IPS-18a (cell line): ENCODE data around the gene CNOT10.
A peak's percentile ranks its signal among the peaks of the same experiment; 100 is the strongest.

Experiments
- H3K27ac ChIP-seq: one replicate; pipeline ENCODE4 v1.5.1; 2013; ENCODE audit warnings: low read length
- H3K27me3 ChIP-seq: one replicate; pipeline ENCODE4 v1.6.1; 2013; ENCODE audit warnings: mild to moderate bottlenecking, low read length; ENCODE audit not compliant: control insufficient read depth, insufficient read depth
- H3K36me3 ChIP-seq: one replicate; pipeline ENCODE4 v1.6.1; 2013; ENCODE audit warnings: low read depth, low read length; ENCODE audit not compliant: control insufficient read depth
- H3K4me1 ChIP-seq: one replicate; pipeline ENCODE4 v1.6.1; 2013; ENCODE audit warnings: low read depth, low read length; ENCODE audit not compliant: control insufficient read depth
- H3K4me3 ChIP-seq: one replicate; pipeline ENCODE4 v1.5.1; 2013; ENCODE audit warnings: low read length
- H3K9ac ChIP-seq: one replicate; pipeline ENCODE4 v1.6.1; 2013; ENCODE audit warnings: mild to moderate bottlenecking, low read length, moderate library complexity
- H3K9me3 ChIP-seq: one replicate; pipeline ENCODE4 v1.6.1; 2013; ENCODE audit warnings: low read depth, low read length; ENCODE audit not compliant: control insufficient read depth

CNOT10 gene

DNA sequence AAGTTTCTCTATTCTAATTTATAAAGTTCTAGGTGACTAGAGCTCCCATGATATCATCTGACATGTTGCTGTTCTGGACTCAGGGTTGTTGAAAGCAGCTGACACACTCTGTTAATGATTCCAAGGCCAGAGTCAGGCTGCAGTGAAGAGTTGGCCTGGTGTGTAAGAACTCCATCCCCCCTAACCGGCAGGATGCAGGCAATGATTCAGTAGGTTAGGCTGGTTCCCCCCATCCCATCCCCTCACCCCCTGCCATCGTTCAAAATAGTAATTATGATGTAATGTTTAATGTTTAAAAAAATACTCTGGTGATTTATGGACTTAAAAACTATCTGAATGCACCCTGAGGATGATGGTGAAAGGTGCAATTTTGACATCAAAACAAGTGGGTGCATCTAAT is 128.2 kb downstream of the CNOT10 start:
- Histone ChIP-seq H3K27me3 (no peaks in the 10 kb centered on the region), H3K4me3 (peak overlapping the region; percentile 5), H3K27ac (no peak overlapping the region), H3K36me3 (no peaks in the 10 kb centered on the region), H3K9ac (no peak overlapping the region), H3K9me3 (no peaks in the 10 kb centered on the region), H3K4me1 (peaks cover 34% of the 10 kb centered on the region)

DNA sequence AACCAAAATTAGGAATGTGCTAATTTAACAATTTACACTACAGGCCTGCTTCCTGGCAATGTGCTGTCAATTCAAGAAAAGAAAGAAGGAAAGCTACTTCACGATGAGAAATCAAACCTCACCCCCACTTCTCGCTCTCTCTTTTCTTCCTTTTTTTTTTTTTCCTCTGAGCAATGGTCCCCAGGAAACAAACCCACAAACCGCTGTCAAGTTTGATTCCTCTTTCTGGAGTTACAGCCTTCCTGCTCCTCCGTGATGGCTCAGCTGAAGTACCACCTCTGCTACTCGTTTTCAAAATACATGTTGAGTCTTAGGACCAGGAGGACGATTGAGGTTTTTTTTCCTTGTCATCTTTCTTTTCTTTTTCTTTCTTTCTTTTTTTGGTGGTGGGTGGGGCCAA is 129.4 kb downstream of the CNOT10 start:
- Histone ChIP-seq H3K9ac (peak overlapping the region; percentile 27), H3K4me3 (peak overlapping the region; percentile 98), H3K9me3 (no peaks in the 10 kb centered on the region), H3K27me3 (no peaks in the 10 kb centered on the region), H3K27ac (no peak overlapping the region), H3K36me3 (peaks cover 9% of the 10 kb centered on the region), H3K4me1 (peaks cover 34% of the 10 kb centered on the region)

DNA sequence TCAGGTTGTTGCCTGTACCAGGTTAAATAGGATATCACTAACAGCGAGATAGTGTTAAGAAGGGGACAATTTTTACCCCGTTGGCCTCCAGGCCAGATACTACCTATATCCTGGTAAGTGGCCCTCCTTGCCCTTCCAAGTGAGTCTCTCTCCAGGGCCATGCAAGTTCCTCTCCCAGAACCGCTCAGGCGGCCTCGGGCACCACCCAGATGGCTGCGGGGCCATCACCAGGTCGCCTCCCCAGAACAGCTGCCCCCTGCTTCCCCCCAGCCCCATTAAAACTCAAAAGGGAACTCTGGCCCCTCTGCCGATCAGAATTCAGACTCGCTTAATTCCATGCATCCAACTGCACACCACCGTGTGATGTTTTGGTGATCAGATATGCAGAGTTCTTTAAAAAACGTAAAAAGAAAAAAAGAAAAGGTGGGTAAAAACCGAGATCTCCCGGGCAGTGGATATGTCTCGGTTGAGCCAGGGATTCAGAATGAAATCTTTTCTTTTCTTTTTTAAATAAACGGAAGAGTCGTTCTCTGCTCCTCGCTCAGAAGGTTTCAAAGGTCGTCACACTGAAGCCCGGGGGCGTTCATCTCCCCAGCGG is 131.0 kb downstream of the CNOT10 start:
- Histone ChIP-seq H3K4me1 (peaks cover 34% of the 10 kb centered on the region), H3K36me3 (peaks cover 25% of the 10 kb centered on the region), H3K27ac (peak overlapping the region; percentile 88), H3K9ac (peak overlapping the region; percentile 95), H3K4me3 (peak overlapping the region; percentile 98), H3K27me3 (no peaks in the 10 kb centered on the region), H3K9me3 (no peaks in the 10 kb centered on the region)

DNA sequence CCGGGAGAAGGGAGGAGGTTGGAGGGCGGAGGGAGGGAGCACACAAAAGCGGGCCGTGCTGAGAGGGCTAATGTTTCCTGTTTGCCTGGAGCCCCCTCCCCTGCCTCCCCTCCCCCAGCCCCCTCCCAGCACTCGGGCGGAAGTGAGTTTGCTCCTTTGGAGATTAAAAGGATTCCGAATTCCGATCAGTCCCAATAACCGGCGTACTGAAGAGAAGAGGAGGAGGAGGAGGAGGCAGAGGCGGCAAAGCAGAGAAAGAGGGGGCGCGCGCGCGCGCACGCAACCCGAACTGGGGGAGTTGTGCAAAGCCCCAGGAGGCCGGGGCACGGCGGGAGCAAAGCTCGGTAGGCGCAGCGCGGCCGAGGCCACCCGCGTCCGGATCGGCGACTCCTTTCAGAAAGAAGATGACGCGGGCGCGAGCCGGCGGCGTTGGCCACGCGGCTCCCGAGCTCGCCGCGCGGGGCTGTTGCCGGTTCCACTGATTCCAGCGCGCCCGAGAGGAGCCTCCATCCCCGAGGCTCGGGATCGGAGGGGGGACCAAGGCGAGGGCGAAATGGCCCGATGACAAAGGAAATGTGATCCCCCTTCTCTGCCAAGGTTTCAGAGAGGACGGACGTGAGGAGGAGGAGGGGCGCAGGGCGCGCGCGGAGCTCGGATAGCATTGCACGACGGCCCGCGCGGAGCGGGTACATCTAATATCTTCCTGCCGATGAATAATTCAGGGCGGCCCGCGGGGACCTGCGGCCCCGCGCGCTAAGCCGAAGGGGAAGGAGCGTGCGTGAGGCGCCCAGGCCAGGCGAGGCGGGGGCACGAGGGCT is 131.7 kb downstream of the CNOT10 start:
- H3K9ac ChIP-seq, result peak overlapping the region; percentile 95
- H3K4me3 ChIP-seq, result peak overlapping the region; percentile 98
- peaks cover 34% of the 10 kb centered on the region for H3K4me1 ChIP-seq
- H3K9me3 ChIP-seq, result no peaks in the 10 kb centered on the region
- H3K27ac ChIP-seq, result peak overlapping the region; percentile 86
- no peaks in the 10 kb centered on the region for H3K27me3 ChIP-seq
- peaks cover 30% of the 10 kb centered on the region for H3K36me3 ChIP-seq

DNA sequence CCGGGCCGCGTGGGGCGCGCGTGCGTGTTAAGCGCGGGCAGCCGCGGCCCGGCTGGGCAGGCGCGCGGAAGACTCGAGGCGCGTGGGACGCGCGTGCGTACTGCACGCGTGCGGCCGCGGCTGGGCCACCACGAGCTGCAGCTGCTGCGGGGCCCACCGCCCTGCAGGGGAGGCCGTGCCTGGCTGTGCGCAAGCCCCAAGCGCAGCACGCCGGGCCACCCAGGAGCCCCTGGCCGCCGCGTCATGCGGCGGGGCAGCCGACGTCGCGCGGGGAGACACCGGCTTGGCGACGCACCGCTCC is 132.2 kb downstream of the CNOT10 start:
- Histone ChIP-seq H3K36me3 (peaks cover 31% of the 10 kb centered on the region), H3K27ac (peak overlapping the region; percentile 86), H3K4me3 (peak overlapping the region; percentile 98), H3K4me1 (peaks cover 34% of the 10 kb centered on the region), H3K9me3 (no peaks in the 10 kb centered on the region), H3K9ac (peak overlapping the region; percentile 95), H3K27me3 (no peaks in the 10 kb centered on the region)

DNA sequence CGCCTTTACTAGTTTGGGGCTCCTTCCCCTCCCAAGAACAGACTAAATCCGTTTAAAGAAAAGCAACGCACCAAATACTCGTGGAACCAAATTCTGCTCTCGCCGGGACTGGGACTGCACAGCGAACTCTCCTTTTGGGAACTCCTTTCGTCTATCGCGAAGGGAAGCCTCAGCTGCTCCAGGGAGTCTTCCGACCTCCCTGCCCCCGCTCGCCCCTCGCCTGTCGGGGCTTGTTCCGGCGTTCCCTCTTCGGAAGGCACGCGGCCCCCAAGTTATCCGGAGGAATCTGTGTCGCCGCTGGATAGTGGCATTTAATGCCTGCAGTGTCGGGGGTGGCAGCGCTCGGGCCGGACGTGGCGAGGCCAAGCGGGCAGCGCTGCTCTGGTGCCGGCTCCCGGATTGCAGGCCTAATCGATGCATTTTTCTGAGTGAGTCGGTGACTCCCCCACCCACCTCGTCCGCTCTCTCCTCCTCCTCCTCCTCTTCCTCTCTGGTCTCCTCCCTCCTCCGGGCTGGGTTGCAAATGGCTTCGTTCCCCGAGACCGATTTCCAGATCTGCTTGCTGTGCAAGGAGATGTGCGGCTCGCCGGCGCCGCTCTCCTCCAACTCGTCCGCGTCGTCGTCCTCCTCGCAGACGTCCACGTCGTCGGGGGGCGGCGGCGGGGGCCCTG is 132.7 kb downstream of the CNOT10 start, which contains the start of gene TRIM71:
Gene TRIM71 (plus strand): TSS at position 440 of the 671 bp plus-strand sequence. CDS start 84 bp downstream, at position 524.
- Histone ChIP-seq H3K4me3 (peak within 1 kb of the TSS; percentile 98), H3K27ac (peak within 1 kb of the TSS; percentile 86), H3K9ac (peak within 1 kb of the TSS; percentile 95), H3K36me3 (peaks cover 35% of the 10 kb centered on the region), H3K4me1 (peaks cover 38% of the 10 kb centered on the region), H3K27me3 (no peaks in the 10 kb centered on the region), H3K9me3 (no peaks in the 10 kb centered on the region)

DNA sequence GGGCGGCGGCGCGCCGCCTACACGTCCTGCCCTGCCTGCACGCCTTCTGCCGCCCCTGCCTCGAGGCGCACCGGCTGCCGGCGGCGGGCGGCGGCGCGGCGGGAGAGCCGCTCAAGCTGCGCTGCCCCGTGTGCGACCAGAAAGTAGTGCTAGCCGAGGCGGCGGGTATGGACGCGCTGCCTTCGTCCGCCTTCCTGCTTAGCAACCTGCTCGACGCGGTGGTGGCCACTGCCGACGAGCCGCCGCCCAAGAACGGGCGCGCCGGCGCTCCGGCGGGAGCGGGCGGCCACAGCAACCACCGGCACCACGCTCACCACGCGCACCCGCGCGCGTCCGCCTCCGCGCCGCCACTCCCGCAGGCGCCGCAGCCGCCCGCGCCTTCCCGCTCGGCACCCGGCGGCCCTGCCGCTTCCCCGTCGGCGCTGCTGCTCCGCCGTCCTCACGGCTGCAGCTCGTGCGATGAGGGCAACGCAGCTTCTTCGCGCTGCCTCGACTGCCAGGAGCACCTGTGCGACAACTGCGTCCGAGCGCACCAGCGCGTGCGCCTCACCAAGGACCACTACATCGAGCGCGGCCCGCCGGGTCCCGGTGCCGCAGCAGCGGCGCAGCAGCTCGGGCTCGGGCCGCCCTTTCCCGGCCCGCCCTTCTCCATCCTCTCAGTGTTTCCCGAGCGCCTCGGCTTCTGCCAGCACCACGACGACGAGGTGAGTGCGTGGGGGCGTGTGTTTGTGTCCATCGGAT is 133.4 kb downstream of the CNOT10 start:
- H3K36me3 ChIP-seq, result peaks cover 41% of the 10 kb centered on the region
- peak overlapping the region; percentile 98 for H3K4me3 ChIP-seq
- H3K27me3 ChIP-seq, result no peaks in the 10 kb centered on the region
- H3K4me1 ChIP-seq, result peaks cover 37% of the 10 kb centered on the region
- peak overlapping the region; percentile 95 for H3K9ac ChIP-seq
- peak overlapping the region; percentile 12 for H3K27ac ChIP-seq
- no peaks in the 10 kb centered on the region for H3K9me3 ChIP-seq

DNA sequence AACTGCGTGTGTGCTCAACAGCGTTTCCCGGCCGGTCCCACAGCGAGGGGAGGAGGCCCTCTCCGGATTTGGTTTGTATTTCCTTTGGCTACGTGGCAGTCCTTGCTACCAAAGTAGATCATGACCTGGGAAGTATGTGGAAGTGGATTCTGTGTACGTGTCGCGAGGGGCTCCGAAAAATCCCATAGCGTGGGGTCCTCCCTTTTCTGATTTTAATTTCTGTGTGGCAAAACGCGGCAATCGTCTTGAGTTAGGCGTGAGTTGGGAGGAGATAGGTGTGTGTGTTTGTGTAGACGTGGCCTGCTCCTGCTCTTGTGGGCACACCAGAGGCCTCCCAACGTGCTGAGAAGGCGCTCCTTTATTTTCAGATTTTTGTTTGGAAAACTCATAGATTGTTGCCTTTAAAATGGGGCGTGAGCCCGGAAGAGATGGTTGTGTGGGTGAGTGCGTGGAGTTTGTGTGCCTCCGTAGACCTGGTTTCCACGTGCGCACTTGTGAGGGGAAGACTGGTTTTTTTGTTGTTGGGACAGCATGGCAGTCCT is 134.1 kb downstream of the CNOT10 start:
- Histone ChIP-seq H3K36me3 (peaks cover 41% of the 10 kb centered on the region), H3K27ac (peak overlapping the region; percentile 12), H3K27me3 (no peaks in the 10 kb centered on the region)

DNA sequence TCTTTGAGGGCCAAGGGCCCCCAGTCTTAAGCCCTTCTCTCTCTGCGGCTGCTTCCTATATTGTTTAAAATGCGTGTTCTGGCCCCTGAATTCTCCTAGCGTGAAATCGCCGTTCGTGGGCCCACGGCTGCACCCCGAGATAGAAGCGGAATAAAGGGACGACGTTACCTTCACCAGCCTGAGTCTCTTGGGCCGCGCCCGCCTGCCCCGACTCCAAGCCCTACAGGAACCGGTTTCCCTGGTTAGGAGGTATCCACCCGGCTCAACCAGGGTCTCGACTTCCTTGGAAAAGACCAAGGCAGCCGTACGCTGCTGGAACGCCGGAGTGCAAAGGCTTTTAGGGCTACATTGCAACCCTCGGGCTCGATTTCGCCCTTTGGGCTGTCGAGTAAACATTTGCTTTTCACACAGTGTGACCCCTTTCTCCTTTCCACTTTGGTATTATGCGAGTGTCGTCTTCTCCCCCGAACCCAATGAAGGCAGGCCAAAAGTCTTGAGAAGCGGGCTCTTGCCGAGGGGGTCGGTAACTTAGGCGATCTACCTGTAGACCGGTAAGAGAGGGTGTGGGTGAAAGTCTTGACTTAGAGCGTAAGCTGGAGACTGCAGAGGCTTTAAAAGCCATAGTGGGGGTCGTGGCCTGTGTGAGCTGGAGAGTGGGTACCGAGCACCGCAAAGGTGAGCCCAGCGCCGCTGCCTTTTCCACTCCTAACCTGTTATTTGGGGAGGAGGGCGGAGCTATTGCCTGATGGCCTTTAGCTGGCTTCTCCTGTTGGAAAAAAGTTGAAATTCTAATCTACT is 134.8 kb downstream of the CNOT10 start:
- Histone ChIP-seq H3K27ac (peak overlapping the region; percentile 12), H3K4me1 (peaks cover 32% of the 10 kb centered on the region), H3K9ac (peak overlapping the region; percentile 95), H3K27me3 (no peaks in the 10 kb centered on the region), H3K36me3 (peaks cover 41% of the 10 kb centered on the region), H3K9me3 (no peaks in the 10 kb centered on the region), H3K4me3 (peak overlapping the region; percentile 98)

More for the DNA sequence above, 134.1 kb downstream of the CNOT10 start:
- Histone ChIP-seq H3K4me1 (peaks cover 37% of the 10 kb centered on the region), H3K9ac (peak overlapping the region; percentile 95), H3K9me3 (no peaks in the 10 kb centered on the region), H3K4me3 (peak overlapping the region; percentile 98)

DNA sequence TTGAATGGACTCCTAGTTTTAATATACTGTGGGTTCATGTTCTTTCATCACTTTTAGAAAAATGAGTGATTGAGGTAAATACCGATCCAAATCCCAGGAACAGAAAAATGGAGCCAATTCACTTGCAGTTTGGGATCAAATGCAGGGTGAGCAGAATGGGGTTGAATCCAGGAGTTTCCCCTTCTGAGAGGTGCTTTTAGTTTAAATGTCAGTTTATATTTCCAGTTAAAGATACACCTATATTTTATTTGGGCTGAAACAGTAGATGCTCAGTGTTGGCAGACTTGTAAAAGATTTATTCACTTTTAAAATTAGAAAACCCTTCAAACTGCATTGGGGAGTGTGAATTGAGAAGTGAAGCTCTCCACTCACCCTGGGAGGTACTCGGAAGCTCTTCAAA is 135.4 kb downstream of the CNOT10 start:
- Histone ChIP-seq H3K9ac (peak overlapping the region; percentile 95), H3K27ac (no peak overlapping the region), H3K9me3 (no peaks in the 10 kb centered on the region), H3K4me3 (peak overlapping the region; percentile 98), H3K4me1 (peaks cover 32% of the 10 kb centered on the region), H3K27me3 (no peaks in the 10 kb centered on the region), H3K36me3 (peaks cover 41% of the 10 kb centered on the region)
